ENCODE results near the gene SERPINB6. TPM values are rescaled to one million over a fixed set of nuclear protein-coding genes. Genes with fewer than 3 reads are reported as not detected.
"Not testable (repeated sequence)": the region's sequence is repeated elsewhere in the genome, so short reads cannot be mapped to it uniquely, and the experiment has no call there.

Gene SERPINB6
- total RNA-seq, 3 donors from 2014 or later (not counting 1 experiment from before 2014, with no cell fraction given), result 120 to 135 (median 129) TPM

GRCh38 chr6:3006476-3006875 lies 35.1 kb upstream of the SERPINB6 start:
- Mint-ChIP-seq H3K27ac (no peak overlapping the region), H3K27me3 (ENCODE audit: low read depth in 2 of 2) (no peaks in the 10 kb centered on the region), H3K4me1 (peaks cover 12 to 18% of the 10 kb centered on the region in 2 donors), H3K9me3 (peaks cover 0 to 7% of the 10 kb centered on the region in 2 donors), H3K36me3 (peaks cover 31% of the 10 kb centered on the region), H3K4me3 (no peak overlapping the region)
- Histone ChIP-seq H3K4me1 (ENCODE audit: control insufficient read depth, insufficient read depth, low read length) (no peaks in the 10 kb centered on the region), H3K27ac (ENCODE audit: low read length) (no peak overlapping the region), H3K9me3 (ENCODE audit: control insufficient read depth, insufficient read depth, low read length) (peaks cover 8% of the 10 kb centered on the region), H3K27me3 (ENCODE audit: control insufficient read depth, insufficient read depth, low read length) (no peaks in the 10 kb centered on the region), H3K4me3 (ENCODE audit: low read length) (no peak overlapping the region), H3K36me3 (ENCODE audit: control insufficient read depth, insufficient read depth, low read length) (peaks cover 41% of the 10 kb centered on the region)
- TF ChIP-seq CTCF (IDR thresholded peaks at IDR 0.05), result no peak
- intact Hi-C loops (cut with micrococcal nuclease), result no loop called here
- ATAC-seq (no peak), DNase-seq (no peak)
- 90% methylated on average over 2 of the region's 5 CpGs for WGBS (ENCODE audit: insufficient coverage)

DNA sequence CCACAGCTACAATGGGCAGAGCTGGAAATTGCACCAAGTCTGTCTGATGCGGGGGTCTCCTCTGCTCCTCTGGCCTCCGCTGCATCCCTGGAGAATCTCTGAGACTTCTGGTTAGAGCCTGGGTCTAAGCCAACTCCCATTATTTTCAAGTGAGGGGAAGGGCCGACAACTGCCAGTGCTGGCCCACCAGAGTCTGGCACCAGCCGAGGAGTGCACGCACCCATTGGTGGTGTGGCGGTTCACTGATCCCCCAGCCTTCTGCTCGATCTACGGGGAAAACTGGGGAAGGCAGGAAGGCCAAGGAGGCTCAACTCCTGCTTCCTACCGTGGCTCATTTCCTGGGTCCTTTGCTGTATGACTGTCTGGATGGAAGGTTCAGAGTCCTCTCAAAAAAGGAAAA lies 34.5 kb upstream of the SERPINB6 start:
- Mint-ChIP-seq H3K4me1 (peaks cover 12 to 21% of the 10 kb centered on the region in 2 donors), H3K4me3 (no peak overlapping the region), H3K36me3 (peaks cover 25% of the 10 kb centered on the region), H3K27ac (no peak overlapping the region), H3K9me3 (peaks cover 0 to 2% of the 10 kb centered on the region in 2 donors), H3K27me3 (ENCODE audit: low read depth in 2 of 2) (no peaks in the 10 kb centered on the region)
- intact Hi-C loops (cut with micrococcal nuclease), result no loop called here
- no peak for DNase-seq
- WGBS (ENCODE audit: insufficient coverage), result 96% methylated on average over 9 of the region's 9 CpGs
- Histone ChIP-seq H3K27me3 (ENCODE audit: control insufficient read depth, insufficient read depth, low read length) (no peaks in the 10 kb centered on the region), H3K36me3 (ENCODE audit: control insufficient read depth, insufficient read depth, low read length) (peaks cover 41% of the 10 kb centered on the region), H3K27ac (ENCODE audit: low read length) (no peak overlapping the region), H3K4me1 (ENCODE audit: control insufficient read depth, insufficient read depth, low read length) (peaks cover under 1% of the 10 kb centered on the region), H3K4me3 (ENCODE audit: low read length) (no peak overlapping the region), H3K9me3 (ENCODE audit: control insufficient read depth, insufficient read depth, low read length) (peaks cover 7% of the 10 kb centered on the region)
- no peak for ATAC-seq
- no peak for TF ChIP-seq CTCF (IDR thresholded peaks at IDR 0.05)

DNA sequence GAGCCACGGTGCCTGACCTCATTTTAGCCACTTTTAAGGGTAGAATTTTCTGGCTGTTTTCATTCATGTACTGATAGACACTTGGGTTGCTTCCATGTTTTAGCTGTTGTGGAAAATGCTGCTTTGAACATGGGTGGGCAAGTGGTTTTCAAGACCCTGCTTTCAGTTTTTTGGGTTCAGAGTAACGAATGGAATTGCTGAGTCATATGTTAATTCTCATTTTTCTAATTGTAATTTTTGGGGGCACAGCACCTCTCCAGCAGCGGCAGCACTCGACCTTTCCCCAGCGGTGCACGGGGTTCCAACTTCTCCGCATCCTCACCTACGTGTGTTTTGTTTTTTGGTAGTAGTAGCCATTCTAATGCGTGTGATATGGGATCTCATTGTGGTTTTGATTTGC lies 33.7 kb upstream of the SERPINB6 start:
- Mint-ChIP-seq H3K27me3 (ENCODE audit: low read depth in 2 of 2) (no peaks in the 10 kb centered on the region), H3K4me3 (no peak overlapping the region), H3K36me3 (peaks cover 17% of the 10 kb centered on the region), H3K9me3 (no peaks in the 10 kb centered on the region), H3K4me1 (peaks cover 12 to 26% of the 10 kb centered on the region in 2 donors), H3K27ac (no peak overlapping the region)
- Histone ChIP-seq H3K4me1 (ENCODE audit: control insufficient read depth, insufficient read depth, low read length) (peaks cover 8% of the 10 kb centered on the region), H3K4me3 (ENCODE audit: low read length) (no peak overlapping the region), H3K27ac (ENCODE audit: low read length) (no peak overlapping the region), H3K9me3 (ENCODE audit: control insufficient read depth, insufficient read depth, low read length) (no peaks in the 10 kb centered on the region), H3K36me3 (ENCODE audit: control insufficient read depth, insufficient read depth, low read length) (peaks cover 33% of the 10 kb centered on the region), H3K27me3 (ENCODE audit: control insufficient read depth, insufficient read depth, low read length) (no peaks in the 10 kb centered on the region)
- DNase-seq, result no peak
- WGBS (ENCODE audit: insufficient coverage), result 96% methylated on average over 9 of the region's 9 CpGs
- intact Hi-C loops (cut with micrococcal nuclease), result no loop called here
- ATAC-seq, result no peak
- no peak for TF ChIP-seq CTCF (IDR thresholded peaks at IDR 0.05)

- 91% methylated on average over 2 of the region's 5 CpGs for WGBS (ENCODE audit: insufficient coverage)
- DNase-seq; H3K27me3 ChIP-seq (ENCODE audit: control insufficient read depth, insufficient read depth, low read length); H3K4me3 ChIP-seq (ENCODE audit: low read length); intact Hi-C loops (cut with micrococcal nuclease); H3K27ac ChIP-seq (ENCODE audit: low read length); H3K9me3 Mint-ChIP-seq; H3K27me3 Mint-ChIP-seq (ENCODE audit: low read depth in 2 of 2); H3K9me3 ChIP-seq (ENCODE audit: control insufficient read depth, insufficient read depth, low read length); H3K36me3 Mint-ChIP-seq; H3K27ac Mint-ChIP-seq; H3K4me3 Mint-ChIP-seq; ATAC-seq: not testable (repeated sequence)
- peaks cover 21 to 41% of the 10 kb centered on the region in 2 donors for H3K4me1 Mint-ChIP-seq
- H3K4me1 ChIP-seq (ENCODE audit: control insufficient read depth, insufficient read depth, low read length), result peaks cover 23% of the 10 kb centered on the region
- peaks cover 29% of the 10 kb centered on the region for H3K36me3 ChIP-seq (ENCODE audit: control insufficient read depth, insufficient read depth, low read length)
These were observed 31.9 kb upstream of the SERPINB6 start for GRCh38 chr6:3003226-3003625.
